NCI-H82 (cell line): ENCODE data around the gene CHCHD3.
"Not testable (repeated sequence)": the region's sequence is repeated elsewhere in the genome, so short reads cannot be mapped to it uniquely, and the experiment has no call there.

Experiments
- DNase-seq: peaks from one replicate; lab custom pipeline; 2025; lab: John Stamatoyannopoulos, UW

CHCHD3 gene

GRCh38 chr7:132953468-132953867, 128.4 kb downstream of the CHCHD3 start:
- DNase-seq = no peak

- DNase-seq = no peak
Observed at GRCh38 chr7:132950725-132951124, 131.2 kb downstream of the CHCHD3 start.

- DNase-seq = no peak
Observed at GRCh38 chr7:132947011-132947410, 134.9 kb downstream of the CHCHD3 start.

- DNase-seq = no peak
Observed at GRCh38 chr7:132944774-132945173, 137.1 kb downstream of the CHCHD3 start.

GRCh38 chr7:132943645-132944044, 138.2 kb downstream of the CHCHD3 start:
- DNase-seq = no peak

GRCh38 chr7:132942701-132943100, 139.2 kb downstream of the CHCHD3 start:
- no peak for DNase-seq

- DNase-seq = no peak
Observed at GRCh38 chr7:132941905-132942304, 140.0 kb downstream of the CHCHD3 start.

GRCh38 chr7:132941428-132941827, 140.5 kb downstream of the CHCHD3 start:
- DNase-seq = no peak

- no peak for DNase-seq
Observed at GRCh38 chr7:132940084-132940483, 141.8 kb downstream of the CHCHD3 start.

GRCh38 chr7:132939495-132939894, 142.4 kb downstream of the CHCHD3 start:
- no peak for DNase-seq

GRCh38 chr7:132937286-132937685, 144.6 kb downstream of the CHCHD3 start:
- DNase-seq = no peak

- DNase-seq = no peak
Observed at GRCh38 chr7:132935608-132936007, 146.3 kb downstream of the CHCHD3 start.

GRCh38 chr7:132934017-132934416, 147.9 kb downstream of the CHCHD3 start:
- no peak for DNase-seq

- DNase-seq = no peak
Observed at GRCh38 chr7:132933072-132933458, 148.8 kb downstream of the CHCHD3 start.

- no peak for DNase-seq
Observed at GRCh38 chr7:132932296-132933071, 149.4 kb downstream of the CHCHD3 start.

- peak; percentile 22 for DNase-seq
Observed at GRCh38 chr7:132930881-132931280, 151.0 kb downstream of the CHCHD3 start.

- DNase-seq = not testable (repeated sequence)
Observed at GRCh38 chr7:132929944-132930343, 151.9 kb downstream of the CHCHD3 start.

GRCh38 chr7:132919771-132920170, 162.1 kb downstream of the CHCHD3 start:
- no peak for DNase-seq

- no peak for DNase-seq
Observed at GRCh38 chr7:132915647-132916046, 166.2 kb downstream of the CHCHD3 start.

- DNase-seq = no peak
Observed at GRCh38 chr7:132910657-132911056, 171.2 kb downstream of the CHCHD3 start.

GRCh38 chr7:132907380-132907940, 174.4 kb downstream of the CHCHD3 start:
- no peak for DNase-seq

GRCh38 chr7:132906193-132906835, 175.6 kb downstream of the CHCHD3 start:
- DNase-seq = no peak

GRCh38 chr7:132905136-132905535, 176.8 kb downstream of the CHCHD3 start:
- DNase-seq = not testable (repeated sequence)
